OCI-M2 (cell line): ENCODE results near the gene NCAN.
"Not testable (repeated sequence)": the region's sequence is repeated elsewhere in the genome, so short reads cannot be mapped to it uniquely, and the experiment has no call there.

ENCODE experiments used
- DNase-seq: peaks from one replicate; lab custom pipeline; 2025; ENCODE audit not compliant: unreplicated experiment; lab: John Stamatoyannopoulos, UW

The NCAN gene

DNA sequence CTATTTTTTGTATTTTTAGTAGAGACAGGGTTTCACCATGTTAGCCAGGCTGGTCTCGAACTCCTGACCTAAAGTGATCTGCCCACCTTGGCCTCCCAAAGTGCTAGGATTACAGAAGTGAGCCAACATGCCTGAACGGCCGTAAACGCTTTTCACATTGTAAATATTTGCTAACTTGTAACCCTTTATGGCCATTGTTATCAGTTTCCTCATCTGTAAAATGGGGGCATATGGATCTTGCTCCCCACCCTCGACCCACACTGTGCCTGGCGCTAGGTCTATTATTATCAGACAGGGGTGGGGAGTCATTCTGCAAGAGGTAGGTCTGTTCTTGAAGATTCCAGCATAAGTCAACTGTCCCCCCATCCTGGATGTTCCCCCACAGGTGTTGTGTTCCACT lies 11.9 kb downstream of the NCAN start:
- no peak for DNase-seq

DNA sequence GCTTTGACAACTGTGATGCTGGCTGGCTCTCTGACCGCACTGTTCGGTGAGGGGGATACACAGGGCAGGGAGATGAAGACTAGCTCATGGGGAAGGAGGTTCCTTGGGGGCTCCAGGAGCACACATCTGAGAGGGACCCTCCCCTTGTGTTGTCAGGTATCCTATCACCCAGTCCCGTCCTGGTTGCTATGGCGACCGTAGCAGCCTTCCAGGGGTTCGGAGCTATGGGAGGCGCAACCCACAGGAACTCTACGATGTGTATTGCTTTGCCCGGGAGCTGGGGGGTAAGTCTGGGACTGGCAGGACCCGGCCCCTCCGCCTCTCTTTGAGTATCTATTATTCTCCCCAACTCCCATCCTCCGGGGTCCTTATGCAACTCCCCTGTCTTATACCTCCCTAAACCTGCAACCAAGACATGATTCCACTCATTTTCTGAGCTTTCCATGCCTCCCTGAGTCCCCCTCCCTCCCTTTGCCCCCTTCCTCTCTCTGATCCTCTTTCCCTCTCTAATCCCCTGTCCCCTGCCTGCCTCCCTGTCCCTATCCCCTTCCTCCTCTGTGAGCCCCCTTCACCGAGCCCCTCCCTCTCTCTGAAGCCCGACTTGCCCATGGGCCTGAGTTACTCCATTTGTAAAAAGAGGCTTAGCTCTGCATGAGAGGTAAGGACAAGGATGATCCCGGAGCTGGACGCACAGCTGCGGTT lies 12.5 kb downstream of the NCAN start:
- no peak for DNase-seq

DNA sequence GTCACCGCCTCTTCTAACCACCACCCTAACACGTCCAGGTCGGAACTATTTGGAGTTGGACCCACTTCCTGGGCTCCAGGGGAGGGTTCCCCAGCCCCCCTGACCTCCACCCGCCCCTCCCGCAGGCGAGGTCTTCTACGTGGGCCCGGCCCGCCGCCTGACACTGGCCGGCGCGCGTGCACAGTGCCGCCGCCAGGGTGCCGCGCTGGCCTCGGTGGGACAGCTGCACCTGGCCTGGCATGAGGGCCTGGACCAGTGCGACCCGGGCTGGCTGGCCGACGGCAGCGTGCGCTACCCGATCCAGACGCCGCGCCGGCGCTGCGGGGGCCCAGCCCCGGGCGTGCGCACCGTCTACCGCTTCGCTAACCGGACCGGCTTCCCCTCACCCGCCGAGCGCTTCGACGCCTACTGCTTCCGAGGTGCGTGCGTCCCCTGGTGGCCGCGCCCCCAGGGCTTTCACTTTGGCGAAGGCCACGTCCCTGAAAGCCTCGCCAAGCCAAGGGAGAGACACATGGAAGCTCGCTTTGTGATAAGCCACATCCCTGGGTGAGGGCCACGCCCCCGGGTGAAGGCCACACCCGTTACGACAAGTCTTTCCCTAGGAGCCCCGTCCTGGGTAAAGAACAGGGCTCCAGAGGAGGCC lies 13.2 kb downstream of the NCAN start:
- DNase-seq, result no peak

DNA sequence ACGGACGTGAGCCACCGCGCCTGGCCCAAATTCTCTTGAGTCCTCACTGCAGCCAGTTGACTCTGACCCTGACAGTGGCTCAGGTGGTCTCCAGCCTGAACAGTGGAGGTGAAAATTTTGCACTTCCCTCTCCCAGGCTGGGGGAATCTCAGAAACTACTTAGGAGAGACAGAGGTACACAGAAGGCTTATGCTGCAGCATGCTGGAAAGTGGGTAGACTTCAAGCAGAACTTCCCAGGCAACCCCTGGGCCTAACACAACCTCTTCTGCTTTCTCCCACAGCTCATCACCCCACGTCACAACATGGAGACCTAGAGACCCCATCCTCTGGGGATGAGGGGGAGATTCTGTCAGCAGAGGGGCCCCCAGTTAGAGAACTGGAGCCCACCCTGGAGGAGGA lies 14.4 kb downstream of the NCAN start:
- DNase-seq, result no peak

DNA sequence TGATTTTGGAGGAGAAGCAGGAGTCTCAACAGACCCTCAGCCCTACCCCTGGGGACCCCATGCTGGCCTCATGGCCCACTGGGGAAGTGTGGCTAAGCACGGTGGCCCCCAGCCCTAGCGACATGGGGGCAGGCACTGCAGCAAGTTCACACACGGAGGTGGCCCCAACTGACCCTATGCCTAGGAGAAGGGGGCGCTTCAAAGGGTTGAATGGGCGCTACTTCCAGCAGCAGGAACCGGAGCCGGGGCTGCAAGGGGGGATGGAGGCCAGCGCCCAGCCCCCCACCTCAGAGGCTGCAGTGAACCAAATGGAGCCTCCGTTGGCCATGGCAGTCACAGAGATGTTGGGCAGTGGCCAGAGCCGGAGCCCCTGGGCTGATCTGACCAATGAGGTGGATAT lies 14.9 kb downstream of the NCAN start:
- no peak for DNase-seq

DNA sequence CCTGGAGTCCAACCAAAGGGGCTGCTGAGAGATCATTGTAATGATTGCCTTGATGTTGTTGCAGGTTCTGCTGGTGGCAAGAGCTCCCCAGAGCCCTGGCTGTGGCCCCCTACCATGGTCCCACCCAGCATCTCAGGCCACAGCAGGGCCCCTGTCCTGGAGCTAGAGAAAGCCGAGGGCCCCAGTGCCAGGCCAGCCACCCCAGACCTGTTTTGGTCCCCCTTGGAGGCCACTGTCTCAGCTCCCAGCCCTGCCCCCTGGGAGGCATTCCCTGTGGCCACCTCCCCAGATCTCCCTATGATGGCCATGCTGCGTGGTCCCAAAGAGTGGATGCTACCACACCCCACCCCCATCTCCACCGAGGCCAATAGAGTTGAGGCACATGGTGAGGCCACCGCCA lies 15.5 kb downstream of the NCAN start:
- no peak for DNase-seq

DNA sequence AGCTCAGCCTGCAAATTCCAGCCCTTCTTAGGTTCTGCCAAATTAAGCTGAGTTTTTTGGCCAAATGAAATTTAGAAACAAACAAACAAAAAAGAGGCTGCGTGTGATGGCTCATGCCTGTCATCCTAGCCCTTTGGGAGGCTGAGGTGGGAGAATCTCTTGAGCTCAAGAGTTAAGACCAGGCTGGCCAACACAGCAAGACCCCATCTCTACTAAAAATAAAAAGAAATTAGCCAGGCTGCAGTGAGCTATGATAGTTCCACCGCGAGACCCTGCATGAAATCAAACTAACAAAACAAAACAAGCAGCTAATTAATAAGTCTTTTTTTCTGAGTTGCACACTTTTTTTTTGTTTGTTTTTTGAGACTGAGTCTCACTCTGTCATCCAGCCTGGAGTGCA lies 17.9 kb downstream of the NCAN start:
- no peak for DNase-seq

DNA sequence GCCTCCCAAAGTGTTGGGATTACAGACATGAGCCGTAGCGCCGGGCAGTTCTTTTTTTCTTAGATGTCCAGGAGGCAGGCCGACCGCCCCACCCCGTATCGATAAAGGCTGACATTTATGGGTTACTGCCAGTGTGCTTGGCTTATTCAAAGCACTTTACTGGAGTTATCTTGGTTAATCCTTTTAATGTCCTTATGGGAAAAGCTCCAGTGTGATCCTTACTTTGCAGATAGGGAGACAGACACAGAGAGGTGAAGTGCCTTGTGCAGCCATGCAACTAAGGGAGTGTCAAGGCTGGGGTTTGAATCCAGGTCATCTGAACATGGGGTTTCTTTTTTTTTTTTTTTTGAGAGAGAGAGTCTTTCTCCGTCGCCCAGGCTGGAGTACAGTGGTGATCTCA lies 19.2 kb downstream of the NCAN start:
- DNase-seq, result no peak

GRCh38 chr19:19232261-19232721 lies 20.5 kb downstream of the NCAN start:
- DNase-seq, result no peak

DNA sequence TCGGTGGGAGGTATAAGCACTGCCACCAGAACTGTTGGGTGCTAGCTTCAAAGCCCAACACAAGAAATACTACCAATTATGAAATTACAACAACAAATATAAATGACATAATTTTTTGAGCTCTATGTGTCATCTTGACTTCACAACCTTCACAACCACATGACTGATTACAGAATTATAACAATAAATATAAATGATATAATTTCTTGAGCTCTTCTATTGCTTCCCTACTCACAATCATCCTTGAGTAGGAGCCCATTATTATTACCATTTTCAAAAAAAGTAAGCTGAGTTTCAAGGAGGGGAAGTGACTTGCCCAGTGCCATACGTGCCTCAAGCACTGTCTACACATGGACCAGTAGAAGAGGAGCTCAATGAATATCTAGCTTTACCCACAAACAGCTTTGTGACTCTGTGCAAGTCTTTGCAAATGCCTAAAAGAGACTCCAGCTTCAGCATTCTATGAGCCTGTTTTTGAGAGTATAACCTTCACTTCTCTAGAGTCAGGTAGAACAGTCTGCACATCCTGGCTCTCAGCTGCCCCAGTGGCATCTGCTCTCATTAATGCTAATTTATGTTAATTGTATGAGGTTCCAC lies 22.6 kb downstream of the NCAN start:
- DNase-seq, result no peak

DNA sequence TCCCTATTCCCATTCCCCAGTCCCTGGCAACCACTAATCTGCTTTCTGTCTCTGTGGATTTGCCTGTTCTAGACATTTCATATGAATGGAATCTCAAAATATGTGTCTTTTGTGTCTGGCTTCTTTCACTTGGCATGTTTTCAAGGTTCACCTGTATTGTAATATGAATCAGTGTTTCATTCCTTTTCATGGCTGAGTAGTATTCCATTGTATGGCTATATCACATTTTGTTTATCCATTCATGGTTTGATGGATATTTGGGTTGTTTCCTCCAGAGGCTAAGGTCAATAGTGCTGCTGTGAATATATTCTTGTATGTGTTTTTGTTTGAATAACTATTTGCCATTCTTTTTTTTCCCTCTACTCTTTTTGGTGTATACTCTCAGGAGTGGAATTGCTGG lies 24.4 kb downstream of the NCAN start:
- DNase-seq, result no peak

DNA sequence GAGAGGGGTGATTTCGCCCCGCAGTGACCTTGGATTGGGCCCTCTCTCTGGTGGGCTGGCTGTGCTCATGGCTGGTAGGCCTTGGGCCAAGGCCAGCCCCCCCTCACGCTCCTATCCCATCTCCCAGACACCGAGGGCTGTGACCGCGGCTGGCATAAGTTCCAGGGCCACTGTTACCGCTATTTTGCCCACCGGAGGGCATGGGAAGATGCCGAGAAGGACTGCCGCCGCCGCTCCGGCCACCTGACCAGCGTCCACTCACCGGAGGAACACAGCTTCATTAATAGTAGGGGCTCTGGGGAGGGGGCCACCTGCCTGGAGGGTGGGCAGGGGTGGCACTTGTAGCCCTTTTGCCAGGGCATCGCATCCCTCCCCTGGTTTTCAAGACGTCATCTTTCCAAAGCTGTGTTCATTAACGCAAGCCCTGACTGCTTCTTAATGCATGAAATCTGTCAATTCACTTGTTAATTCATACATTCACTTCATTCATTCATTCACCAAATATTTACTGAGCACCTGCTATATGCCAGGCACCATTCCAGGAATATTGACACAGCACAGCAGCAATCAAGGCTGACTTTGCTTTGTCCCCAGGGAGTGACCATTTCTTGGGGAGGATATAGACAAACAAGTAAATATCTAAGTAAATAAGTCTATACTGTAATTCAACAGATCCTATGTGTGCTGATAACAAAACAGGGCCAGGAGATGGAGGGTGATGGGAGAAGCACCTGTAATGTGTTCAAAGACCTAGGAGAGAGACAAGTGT lies 26.6 kb downstream of the NCAN start:
- no peak for DNase-seq

- DNase-seq, result no peak
Measured at GRCh38 chr19:19239675-19240074, 27.9 kb downstream of the NCAN start.

- DNase-seq, result no peak
Measured at GRCh38 chr19:19240476-19240875, 28.7 kb downstream of the NCAN start.

DNA sequence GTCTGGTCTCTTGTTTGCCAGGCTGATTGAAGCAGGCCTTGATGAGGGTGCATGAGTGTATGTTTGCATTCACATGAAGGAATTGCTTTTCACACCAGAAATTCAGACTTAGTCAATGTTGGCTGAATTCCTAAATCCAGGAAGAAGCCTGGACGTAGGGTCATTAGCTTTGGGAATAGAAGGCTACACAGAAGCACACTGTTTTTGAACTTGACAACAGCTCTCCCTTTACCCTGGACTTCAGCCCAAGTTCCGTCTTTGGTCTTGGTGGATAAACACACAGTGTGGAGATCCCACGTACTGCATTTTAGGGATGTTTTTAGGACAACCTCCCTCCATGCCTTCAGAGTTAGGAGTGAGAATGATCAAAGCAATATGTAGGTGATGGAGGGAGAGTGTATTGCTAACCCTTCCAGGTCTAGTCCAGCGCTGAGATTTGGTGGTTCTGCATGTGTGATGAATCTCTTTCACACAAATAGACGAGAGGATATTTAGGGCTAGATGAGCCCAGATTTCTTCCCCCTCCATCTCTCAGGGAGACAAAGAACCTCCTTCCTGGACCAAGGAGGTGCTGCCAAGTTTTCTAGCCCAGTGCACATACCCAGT lies 38.5 kb downstream of the NCAN start:
- DNase-seq, result no peak

DNA sequence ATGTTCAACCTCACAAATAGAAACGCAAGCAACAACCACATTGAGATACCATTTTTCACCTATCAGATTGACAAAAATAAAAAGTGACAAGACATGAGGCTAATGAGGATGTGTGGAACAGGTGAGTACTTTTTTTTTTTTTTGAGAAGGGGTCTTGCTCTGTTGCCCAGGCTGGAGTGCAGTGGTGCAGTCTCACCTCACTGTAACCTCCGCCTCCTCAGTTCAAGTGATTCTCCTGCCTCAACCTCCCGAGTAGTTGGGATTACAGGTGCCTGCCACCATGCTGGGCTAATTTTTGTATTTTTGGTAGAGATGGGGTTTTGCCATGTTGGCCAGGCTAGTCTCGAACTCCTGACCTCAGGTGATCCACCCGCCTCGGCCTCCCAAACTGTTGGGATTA lies 41.7 kb downstream of the NCAN start:
- not testable (repeated sequence) for DNase-seq

GRCh38 chr19:19256072-19256969 lies 44.6 kb downstream of the NCAN start:
- DNase-seq, result no peak

GRCh38 chr19:19257137-19257536 lies 45.4 kb downstream of the NCAN start:
- no peak for DNase-seq

GRCh38 chr19:19257836-19258588 lies 46.3 kb downstream of the NCAN start:
- DNase-seq, result no peak
